GM23338 (cell line): ENCODE measurements around the gene UGGT2.

Experiments
- CREB1 ChIP-seq: fragments of 250-450 bp; sonication (Bioruptor Pico); IDR thresholded peaks from 2 replicates; pipeline ENCODE4 v1.5.0; 2020; ENCODE audit warnings: low read depth, mild to moderate bottlenecking, moderate library complexity
- EZH2 ChIP-seq: fragments of 200-600 bp; sonication (generic); IDR thresholded peaks from one replicate; pipeline ENCODE4 v1.8.0; 2017; ENCODE audit warnings: antibody characterized with exemption, mild to moderate bottlenecking, low read depth; ENCODE audit not compliant: unreplicated experiment
- EZH2phosphoT487 ChIP-seq: fragments of 200-600 bp; sonication (generic); IDR thresholded peaks from one replicate; pipeline ENCODE4 v1.8.1; 2018; ENCODE audit warnings: antibody characterized with exemption; ENCODE audit not compliant: unreplicated experiment
- JUNB ChIP-seq: IDR thresholded peaks from one replicate; pipeline ENCODE4 v1.6.1; 2016; ENCODE audit warnings: antibody characterized with exemption; ENCODE audit not compliant: unreplicated experiment
- NANOG ChIP-seq: IDR thresholded peaks from 2 replicates; pipeline ENCODE4 v1.6.1; 2016; ENCODE audit warnings: antibody characterized with exemption, borderline replicate concordance
- POLR2AphosphoS5 ChIP-seq: IDR thresholded peaks from 2 replicates; pipeline ENCODE4 v1.6.1; 2016; ENCODE audit warnings: antibody characterized with exemption, low read depth
- STAT1 ChIP-seq: IDR thresholded peaks from one replicate; pipeline ENCODE4 v1.6.1; 2016; ENCODE audit warnings: antibody characterized with exemption; ENCODE audit not compliant: unreplicated experiment
- ZNF114 ChIP-seq: fragments of 250-450 bp; sonication (Bioruptor Pico); IDR thresholded peaks from 2 replicates; pipeline ENCODE4 v1.5.0; 2020; ENCODE audit warnings: mild to moderate bottlenecking, moderate library complexity
- ZNF331 ChIP-seq: fragments of 250-450 bp; sonication (Bioruptor Pico); IDR thresholded peaks from 2 replicates; pipeline ENCODE4 v1.5.0; 2020; ENCODE audit warnings: low read depth, mild to moderate bottlenecking, moderate library complexity
- TF ChIP-seq, protein P1 (sequence below), 2 experiments: fragments of 200-600 bp in 1 of 2; sonication (generic) in 1 of 2; conservative IDR thresholded peaks; 2 replicates each; pipeline versions ENCODE4 v1.5.1 to v1.6.1; 2016 to 2017; ENCODE audit warnings: antibody characterized with exemption in 2 of 2, low read depth in 2 of 2, mild to moderate bottlenecking in 2 of 2, moderate library complexity in 1 of 2
- TF ChIP-seq, protein P2 (sequence below): IDR thresholded peaks from one replicate; pipeline ENCODE4 v1.6.1; 2018; ENCODE audit warnings: antibody characterized with exemption; ENCODE audit not compliant: unreplicated experiment
- TF ChIP-seq, protein P3 (sequence below): fragments of 250-450 bp; sonication (Bioruptor Pico); IDR thresholded peaks from 2 replicates; pipeline ENCODE4 v1.5.0; 2020; ENCODE audit warnings: mild to moderate bottlenecking, moderate library complexity

DNA sequence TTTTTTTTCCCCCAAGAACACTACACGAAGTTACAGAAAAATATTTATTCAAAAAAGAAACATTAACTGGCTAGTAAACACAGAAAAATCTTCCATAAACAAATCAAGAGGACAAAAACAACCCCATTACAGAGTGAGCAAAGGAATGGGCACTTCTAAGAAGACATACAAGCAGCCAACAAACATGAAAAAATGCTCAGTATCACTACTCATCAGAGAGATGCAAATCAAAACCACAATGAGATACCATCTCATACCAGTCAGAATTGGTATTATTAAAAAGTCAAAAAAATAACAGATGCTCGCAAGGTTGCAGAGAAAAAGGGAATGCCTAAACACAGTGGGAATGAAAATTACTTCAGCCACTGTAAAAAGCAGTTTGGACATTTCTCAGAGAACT is 131.7 kb downstream of the UGGT2 start:
- TF ChIP-seq, protein P1, sequence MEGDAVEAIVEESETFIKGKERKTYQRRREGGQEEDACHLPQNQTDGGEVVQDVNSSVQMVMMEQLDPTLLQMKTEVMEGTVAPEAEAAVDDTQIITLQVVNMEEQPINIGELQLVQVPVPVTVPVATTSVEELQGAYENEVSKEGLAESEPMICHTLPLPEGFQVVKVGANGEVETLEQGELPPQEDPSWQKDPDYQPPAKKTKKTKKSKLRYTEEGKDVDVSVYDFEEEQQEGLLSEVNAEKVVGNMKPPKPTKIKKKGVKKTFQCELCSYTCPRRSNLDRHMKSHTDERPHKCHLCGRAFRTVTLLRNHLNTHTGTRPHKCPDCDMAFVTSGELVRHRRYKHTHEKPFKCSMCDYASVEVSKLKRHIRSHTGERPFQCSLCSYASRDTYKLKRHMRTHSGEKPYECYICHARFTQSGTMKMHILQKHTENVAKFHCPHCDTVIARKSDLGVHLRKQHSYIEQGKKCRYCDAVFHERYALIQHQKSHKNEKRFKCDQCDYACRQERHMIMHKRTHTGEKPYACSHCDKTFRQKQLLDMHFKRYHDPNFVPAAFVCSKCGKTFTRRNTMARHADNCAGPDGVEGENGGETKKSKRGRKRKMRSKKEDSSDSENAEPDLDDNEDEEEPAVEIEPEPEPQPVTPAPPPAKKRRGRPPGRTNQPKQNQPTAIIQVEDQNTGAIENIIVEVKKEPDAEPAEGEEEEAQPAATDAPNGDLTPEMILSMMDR (conservative IDR thresholded peaks at IDR 0.05; ENCODE audit: low read depth in 2 of 2) = no peak
- no peak for TF ChIP-seq EZH2
- TF ChIP-seq EZH2phosphoT487 = no peak
- no peak for TF ChIP-seq POLR2AphosphoS5
- TF ChIP-seq, protein P2, sequence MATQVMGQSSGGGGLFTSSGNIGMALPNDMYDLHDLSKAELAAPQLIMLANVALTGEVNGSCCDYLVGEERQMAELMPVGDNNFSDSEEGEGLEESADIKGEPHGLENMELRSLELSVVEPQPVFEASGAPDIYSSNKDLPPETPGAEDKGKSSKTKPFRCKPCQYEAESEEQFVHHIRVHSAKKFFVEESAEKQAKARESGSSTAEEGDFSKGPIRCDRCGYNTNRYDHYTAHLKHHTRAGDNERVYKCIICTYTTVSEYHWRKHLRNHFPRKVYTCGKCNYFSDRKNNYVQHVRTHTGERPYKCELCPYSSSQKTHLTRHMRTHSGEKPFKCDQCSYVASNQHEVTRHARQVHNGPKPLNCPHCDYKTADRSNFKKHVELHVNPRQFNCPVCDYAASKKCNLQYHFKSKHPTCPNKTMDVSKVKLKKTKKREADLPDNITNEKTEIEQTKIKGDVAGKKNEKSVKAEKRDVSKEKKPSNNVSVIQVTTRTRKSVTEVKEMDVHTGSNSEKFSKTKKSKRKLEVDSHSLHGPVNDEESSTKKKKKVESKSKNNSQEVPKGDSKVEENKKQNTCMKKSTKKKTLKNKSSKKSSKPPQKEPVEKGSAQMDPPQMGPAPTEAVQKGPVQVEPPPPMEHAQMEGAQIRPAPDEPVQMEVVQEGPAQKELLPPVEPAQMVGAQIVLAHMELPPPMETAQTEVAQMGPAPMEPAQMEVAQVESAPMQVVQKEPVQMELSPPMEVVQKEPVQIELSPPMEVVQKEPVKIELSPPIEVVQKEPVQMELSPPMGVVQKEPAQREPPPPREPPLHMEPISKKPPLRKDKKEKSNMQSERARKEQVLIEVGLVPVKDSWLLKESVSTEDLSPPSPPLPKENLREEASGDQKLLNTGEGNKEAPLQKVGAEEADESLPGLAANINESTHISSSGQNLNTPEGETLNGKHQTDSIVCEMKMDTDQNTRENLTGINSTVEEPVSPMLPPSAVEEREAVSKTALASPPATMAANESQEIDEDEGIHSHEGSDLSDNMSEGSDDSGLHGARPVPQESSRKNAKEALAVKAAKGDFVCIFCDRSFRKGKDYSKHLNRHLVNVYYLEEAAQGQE = no peak
- no peak for TF ChIP-seq CREB1 (CRISPR knock-in tag)
- TF ChIP-seq STAT1 = no peak
- no peak for TF ChIP-seq JUNB
- TF ChIP-seq ZNF331 (CRISPR knock-in tag) = no peak
- no peak for TF ChIP-seq ZNF114
- TF ChIP-seq, protein P3, sequence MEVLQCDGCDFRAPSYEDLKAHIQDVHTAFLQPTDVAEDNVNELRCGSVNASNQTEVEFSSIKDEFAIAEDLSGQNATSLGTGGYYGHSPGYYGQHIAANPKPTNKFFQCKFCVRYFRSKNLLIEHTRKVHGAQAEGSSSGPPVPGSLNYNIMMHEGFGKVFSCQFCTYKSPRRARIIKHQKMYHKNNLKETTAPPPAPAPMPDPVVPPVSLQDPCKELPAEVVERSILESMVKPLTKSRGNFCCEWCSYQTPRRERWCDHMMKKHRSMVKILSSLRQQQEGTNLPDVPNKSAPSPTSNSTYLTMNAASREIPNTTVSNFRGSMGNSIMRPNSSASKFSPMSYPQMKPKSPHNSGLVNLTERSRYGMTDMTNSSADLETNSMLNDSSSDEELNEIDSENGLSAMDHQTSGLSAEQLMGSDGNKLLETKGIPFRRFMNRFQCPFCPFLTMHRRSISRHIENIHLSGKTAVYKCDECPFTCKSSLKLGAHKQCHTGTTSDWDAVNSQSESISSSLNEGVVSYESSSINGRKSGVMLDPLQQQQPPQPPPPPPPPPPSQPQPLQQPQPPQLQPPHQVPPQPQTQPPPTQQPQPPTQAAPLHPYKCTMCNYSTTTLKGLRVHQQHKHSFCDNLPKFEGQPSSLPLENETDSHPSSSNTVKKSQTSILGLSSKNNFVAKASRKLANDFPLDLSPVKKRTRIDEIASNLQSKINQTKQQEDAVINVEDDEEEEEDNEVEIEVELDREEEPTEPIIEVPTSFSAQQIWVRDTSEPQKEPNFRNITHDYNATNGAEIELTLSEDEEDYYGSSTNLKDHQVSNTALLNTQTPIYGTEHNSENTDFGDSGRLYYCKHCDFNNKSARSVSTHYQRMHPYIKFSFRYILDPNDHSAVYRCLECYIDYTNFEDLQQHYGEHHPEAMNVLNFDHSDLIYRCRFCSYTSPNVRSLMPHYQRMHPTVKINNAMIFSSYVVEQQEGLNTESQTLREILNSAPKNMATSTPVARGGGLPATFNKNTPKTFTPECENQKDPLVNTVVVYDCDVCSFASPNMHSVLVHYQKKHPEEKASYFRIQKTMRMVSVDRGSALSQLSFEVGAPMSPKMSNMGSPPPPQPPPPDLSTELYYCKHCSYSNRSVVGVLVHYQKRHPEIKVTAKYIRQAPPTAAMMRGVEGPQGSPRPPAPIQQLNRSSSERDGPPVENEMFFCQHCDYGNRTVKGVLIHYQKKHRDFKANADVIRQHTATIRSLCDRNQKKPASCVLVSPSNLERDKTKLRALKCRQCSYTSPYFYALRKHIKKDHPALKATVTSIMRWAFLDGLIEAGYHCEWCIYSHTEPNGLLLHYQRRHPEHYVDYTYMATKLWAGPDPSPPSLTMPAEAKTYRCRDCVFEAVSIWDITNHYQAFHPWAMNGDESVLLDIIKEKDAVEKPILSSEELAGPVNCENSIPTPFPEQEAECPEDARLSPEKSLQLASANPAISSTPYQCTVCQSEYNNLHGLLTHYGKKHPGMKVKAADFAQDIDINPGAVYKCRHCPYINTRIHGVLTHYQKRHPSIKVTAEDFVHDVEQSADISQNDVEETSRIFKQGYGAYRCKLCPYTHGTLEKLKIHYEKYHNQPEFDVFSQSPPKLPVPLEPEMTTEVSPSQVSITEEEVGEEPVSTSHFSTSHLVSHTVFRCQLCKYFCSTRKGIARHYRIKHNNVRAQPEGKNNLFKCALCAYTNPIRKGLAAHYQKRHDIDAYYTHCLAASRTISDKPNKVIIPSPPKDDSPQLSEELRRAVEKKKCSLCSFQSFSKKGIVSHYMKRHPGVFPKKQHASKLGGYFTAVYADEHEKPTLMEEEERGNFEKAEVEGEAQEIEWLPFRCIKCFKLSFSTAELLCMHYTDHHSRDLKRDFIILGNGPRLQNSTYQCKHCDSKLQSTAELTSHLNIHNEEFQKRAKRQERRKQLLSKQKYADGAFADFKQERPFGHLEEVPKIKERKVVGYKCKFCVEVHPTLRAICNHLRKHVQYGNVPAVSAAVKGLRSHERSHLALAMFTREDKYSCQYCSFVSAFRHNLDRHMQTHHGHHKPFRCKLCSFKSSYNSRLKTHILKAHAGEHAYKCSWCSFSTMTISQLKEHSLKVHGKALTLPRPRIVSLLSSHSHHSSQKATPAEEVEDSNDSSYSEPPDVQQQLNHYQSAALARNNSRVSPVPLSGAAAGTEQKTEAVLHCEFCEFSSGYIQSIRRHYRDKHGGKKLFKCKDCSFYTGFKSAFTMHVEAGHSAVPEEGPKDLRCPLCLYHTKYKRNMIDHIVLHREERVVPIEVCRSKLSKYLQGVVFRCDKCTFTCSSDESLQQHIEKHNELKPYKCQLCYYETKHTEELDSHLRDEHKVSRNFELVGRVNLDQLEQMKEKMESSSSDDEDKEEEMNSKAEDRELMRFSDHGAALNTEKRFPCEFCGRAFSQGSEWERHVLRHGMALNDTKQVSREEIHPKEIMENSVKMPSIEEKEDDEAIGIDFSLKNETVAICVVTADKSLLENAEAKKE = no peak
- no peak for TF ChIP-seq NANOG
